MM.1S (cell line): ENCODE measurements around the gene SPATA9.

Source experiments
- DNase-seq: peaks from one replicate; pipeline ENCODE4 v3.0.0-alpha.2; 2015
- H2AFZ ChIP-seq: fragments of 300-600 bp; sonication (generic); 2 replicates; pipeline ENCODE4 v1.6.0; 2016; ENCODE audit warnings: antibody characterized with exemption, low read length
- H3F3A ChIP-seq: fragments of 300-600 bp; sonication (generic); 2 replicates; pipeline ENCODE4 v1.6.1; 2016; ENCODE audit warnings: mild to moderate bottlenecking, antibody characterized with exemption, low read length, moderate library complexity, mixed read lengths; ENCODE audit not compliant: insufficient read depth
- H3K27ac ChIP-seq: fragments of 300-600 bp; sonication (generic); 2 replicates; pipeline ENCODE4 v1.5.1; 2016; ENCODE audit warnings: mild to moderate bottlenecking, low read length
- H3K27me3 ChIP-seq: fragments of 300-600 bp; sonication (generic); replicated peaks from 2 replicates; pipeline ENCODE4 v1.6.0; 2016; ENCODE audit warnings: low read length; ENCODE audit not compliant: insufficient read depth
- H3K36me3 ChIP-seq: fragments of 300-600 bp; sonication (generic); replicated peaks from 2 replicates; pipeline ENCODE4 v1.6.1; 2016; ENCODE audit warnings: mild to moderate bottlenecking, low read length, mixed read lengths; ENCODE audit not compliant: insufficient read depth
- H3K4me1 ChIP-seq: fragments of 300-600 bp; sonication (generic); 2 replicates; pipeline ENCODE4 v1.6.1; 2016; ENCODE audit warnings: low read length, mixed read lengths
- H3K4me2 ChIP-seq: fragments of 300-600 bp; sonication (generic); 2 replicates; pipeline ENCODE4 v1.6.0; 2016; ENCODE audit warnings: low read depth, low read length
- H3K4me3 ChIP-seq: fragments of 300-600 bp; sonication (generic); 2 replicates; pipeline ENCODE4 v1.5.1; 2016; ENCODE audit warnings: low read length, mixed read lengths
- H3K79me2 ChIP-seq: fragments of 300-600 bp; sonication (generic); 2 replicates; pipeline ENCODE4 v1.6.1; 2016; ENCODE audit warnings: mixed run types, low read length, mixed read lengths
- H3K9ac ChIP-seq: fragments of 300-600 bp; sonication (generic); 2 replicates; pipeline ENCODE4 v1.6.1; 2016; ENCODE audit warnings: low read length, mixed read lengths
- H3K9me2 ChIP-seq: fragments of 300-600 bp; sonication (generic); replicated peaks from 2 replicates; pipeline ENCODE4 v1.6.1; 2016; ENCODE audit warnings: mild to moderate bottlenecking, low read length, mixed read lengths; ENCODE audit not compliant: insufficient read depth
- H3K9me3 ChIP-seq: fragments of 300-600 bp; sonication (generic); replicated peaks from 2 replicates; pipeline ENCODE4 v1.6.1; 2016; ENCODE audit warnings: mild to moderate bottlenecking, low read length, mixed read lengths; ENCODE audit not compliant: insufficient read depth
- H4K20me1 ChIP-seq: fragments of 300-600 bp; sonication (generic); 2 replicates; pipeline ENCODE4 v1.6.1; 2016; ENCODE audit warnings: mild to moderate bottlenecking, low read length, moderate library complexity, mixed read lengths; ENCODE audit not compliant: insufficient read depth
- EZH2 ChIP-seq: fragments of 300-600 bp; sonication (generic); optimal IDR thresholded peaks from 2 replicates; pipeline ENCODE3; 2017; ENCODE audit warnings: low read depth, mild to moderate bottlenecking, antibody characterized with exemption, low read length, mixed read lengths
- EZH2phosphoT487 ChIP-seq: fragments of 300-600 bp; sonication (generic); IDR thresholded peaks from 2 replicates; pipeline ENCODE4 v1.6.1; 2018; ENCODE audit warnings: antibody characterized with exemption, low read length
- TF ChIP-seq, protein P1 (sequence below): fragments of 300-600 bp; sonication (generic); IDR thresholded peaks from 2 replicates; pipeline ENCODE4 v1.5.1; 2016; ENCODE audit warnings: antibody characterized with exemption, low read length, mixed read lengths

SPATA9 gene

GRCh38 chr5:95627971-95628810 is 54.6 kb downstream of the SPATA9 start:
- Histone ChIP-seq H3K4me1 (peaks cover 5% of the 10 kb centered on the region; the same call in 1 of the 2 replicates), H3K27me3 (no peaks in the 10 kb centered on the region), H3K9me2 (no peaks in the 10 kb centered on the region), H4K20me1 (no peaks in the 10 kb centered on the region), H3K4me3 (no peak overlapping the region), H3K4me2 (no peak overlapping the region), H2AFZ (no peak overlapping the region), H3K79me2 (no peaks in the 10 kb centered on the region), H3F3A (no peaks in the 10 kb centered on the region), H3K27ac (no peak overlapping the region), H3K36me3 (no peaks in the 10 kb centered on the region), H3K9me3 (no peaks in the 10 kb centered on the region), H3K9ac (no peak overlapping the region)
- DNase-seq = no peak
- TF ChIP-seq EZH2 (no peak), EZH2phosphoT487 (no peak)
- TF ChIP-seq, protein P1, sequence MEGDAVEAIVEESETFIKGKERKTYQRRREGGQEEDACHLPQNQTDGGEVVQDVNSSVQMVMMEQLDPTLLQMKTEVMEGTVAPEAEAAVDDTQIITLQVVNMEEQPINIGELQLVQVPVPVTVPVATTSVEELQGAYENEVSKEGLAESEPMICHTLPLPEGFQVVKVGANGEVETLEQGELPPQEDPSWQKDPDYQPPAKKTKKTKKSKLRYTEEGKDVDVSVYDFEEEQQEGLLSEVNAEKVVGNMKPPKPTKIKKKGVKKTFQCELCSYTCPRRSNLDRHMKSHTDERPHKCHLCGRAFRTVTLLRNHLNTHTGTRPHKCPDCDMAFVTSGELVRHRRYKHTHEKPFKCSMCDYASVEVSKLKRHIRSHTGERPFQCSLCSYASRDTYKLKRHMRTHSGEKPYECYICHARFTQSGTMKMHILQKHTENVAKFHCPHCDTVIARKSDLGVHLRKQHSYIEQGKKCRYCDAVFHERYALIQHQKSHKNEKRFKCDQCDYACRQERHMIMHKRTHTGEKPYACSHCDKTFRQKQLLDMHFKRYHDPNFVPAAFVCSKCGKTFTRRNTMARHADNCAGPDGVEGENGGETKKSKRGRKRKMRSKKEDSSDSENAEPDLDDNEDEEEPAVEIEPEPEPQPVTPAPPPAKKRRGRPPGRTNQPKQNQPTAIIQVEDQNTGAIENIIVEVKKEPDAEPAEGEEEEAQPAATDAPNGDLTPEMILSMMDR = no peak

DNA sequence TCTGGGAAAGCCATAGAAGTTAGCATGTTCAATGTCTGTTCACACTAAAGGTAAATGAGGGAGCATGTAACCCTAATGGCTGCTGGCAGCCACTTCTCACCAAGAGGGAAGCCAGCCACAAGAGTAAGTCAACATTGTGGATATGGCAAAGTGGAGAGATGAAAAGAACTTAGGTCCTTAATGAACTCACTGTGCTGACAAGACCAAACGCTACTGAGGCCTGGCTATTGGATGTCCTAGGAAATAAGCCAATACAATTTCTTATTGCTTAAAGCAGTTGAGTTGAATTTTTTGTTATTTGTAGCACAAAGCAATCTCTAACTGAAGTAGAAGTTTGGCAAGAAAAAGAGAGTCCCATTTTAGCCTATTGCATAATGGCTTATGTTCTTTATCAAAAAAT is 56.1 kb downstream of the SPATA9 start:
- H3K9me3 ChIP-seq = no peaks in the 10 kb centered on the region
- H3K9me2 ChIP-seq = no peaks in the 10 kb centered on the region
- H3K27me3 ChIP-seq = no peaks in the 10 kb centered on the region
- H3F3A ChIP-seq = no peaks in the 10 kb centered on the region
- no peaks in the 10 kb centered on the region for H3K36me3 ChIP-seq
- H3K27ac ChIP-seq = no peak overlapping the region
- TF ChIP-seq EZH2phosphoT487 = no peak
- TF ChIP-seq, protein P1 = no peak
- no peak for TF ChIP-seq EZH2
- DNase-seq = no peak
- no peak overlapping the region for H3K4me2 ChIP-seq
- H4K20me1 ChIP-seq = no peaks in the 10 kb centered on the region
- no peak overlapping the region for H3K9ac ChIP-seq
- H2AFZ ChIP-seq = no peak overlapping the region
- peaks cover 3% of the 10 kb centered on the region for H3K4me1 ChIP-seq
- no peak overlapping the region for H3K4me3 ChIP-seq
- H3K79me2 ChIP-seq = no peaks in the 10 kb centered on the region

DNA sequence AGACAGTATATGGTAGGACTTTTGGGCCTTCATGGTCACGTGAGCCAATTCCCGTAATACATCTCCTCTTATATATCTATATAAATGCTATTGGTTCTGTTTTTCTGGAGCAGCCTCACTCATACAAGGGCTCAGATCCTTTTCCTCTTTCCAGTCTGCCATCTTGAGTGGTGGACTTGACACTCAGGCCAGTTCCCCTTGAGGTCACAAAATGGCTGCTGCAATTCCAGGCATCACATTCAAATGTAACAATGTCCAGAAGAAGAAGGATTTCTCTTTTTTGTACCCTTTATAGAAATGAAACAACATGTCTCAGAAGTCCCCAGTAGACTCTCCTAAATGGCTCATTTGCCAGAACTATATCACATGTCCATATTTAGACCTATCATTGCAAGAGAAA is 58.4 kb downstream of the SPATA9 start:
- Histone ChIP-seq H3K36me3 (no peaks in the 10 kb centered on the region), H3K9ac (no peak overlapping the region), H3K4me1 (peaks cover 13% of the 10 kb centered on the region), H3K27me3 (no peaks in the 10 kb centered on the region), H3F3A (no peaks in the 10 kb centered on the region), H2AFZ (no peak overlapping the region), H3K27ac (no peak overlapping the region), H3K79me2 (no peaks in the 10 kb centered on the region), H3K4me3 (no peak overlapping the region), H3K9me3 (no peaks in the 10 kb centered on the region), H4K20me1 (no peaks in the 10 kb centered on the region), H3K9me2 (no peaks in the 10 kb centered on the region), H3K4me2 (no peak overlapping the region)
- TF ChIP-seq EZH2 (no peak), EZH2phosphoT487 (no peak)
- TF ChIP-seq, protein P1 = no peak
- DNase-seq = no peak
